GM06990 (cell line): Measurements from ENCODE around the gene CHL1.

Experiments
- DNase-seq: peaks from one replicate; pipeline ENCODE4 v3.0.0-alpha.2; 2011; ENCODE audit not compliant: insufficient read length; ENCODE audit errors: extremely low read depth
- H3K27me3 ChIP-seq: replicated peaks from 2 replicates; pipeline ENCODE4 v1.6.0; 2011; ENCODE audit warnings: low read length; ENCODE audit not compliant: control insufficient read depth, insufficient read depth
- H3K36me3 ChIP-seq: 2 replicates; pipeline ENCODE4 v1.5.1; 2011; ENCODE audit warnings: low read length; ENCODE audit not compliant: control insufficient read depth, insufficient read depth
- H3K4me3 ChIP-seq: replicated peaks from 2 replicates; pipeline ENCODE4 v1.5.1; 2011; ENCODE audit warnings: low read depth, mild to moderate bottlenecking, control low read depth, low read length
- TF ChIP-seq, protein P1 (sequence below): IDR thresholded peaks from 2 replicates; pipeline ENCODE4 v1.5.1; 2011; ENCODE audit warnings: low read length, control low read depth, mild to moderate bottlenecking, inconsistent platforms; ENCODE audit not compliant: insufficient read depth, poor library complexity, severe bottlenecking

CHL1 gene

DNA sequence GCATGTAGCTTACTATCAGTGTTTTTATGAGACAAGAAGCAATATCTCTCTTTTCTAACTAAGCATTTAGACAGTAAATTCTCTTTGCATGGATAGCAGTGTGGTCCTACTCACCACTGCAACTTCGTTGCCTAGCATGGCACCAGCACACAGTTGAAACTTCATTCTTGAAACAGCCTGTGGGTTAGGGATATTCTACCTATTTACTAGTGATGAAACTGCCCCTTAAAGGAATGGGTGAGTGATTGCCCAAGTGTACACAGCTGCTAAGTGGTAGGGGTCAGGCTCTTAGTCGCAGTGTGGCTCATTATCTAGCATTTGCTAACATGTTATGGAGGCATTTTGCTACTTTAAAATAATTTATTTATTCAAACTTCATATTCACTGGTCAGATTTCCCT lies 78.4 kb downstream of the CHL1 start:
- H3K4me3 ChIP-seq, result no peak overlapping the region
- TF ChIP-seq, protein P1, sequence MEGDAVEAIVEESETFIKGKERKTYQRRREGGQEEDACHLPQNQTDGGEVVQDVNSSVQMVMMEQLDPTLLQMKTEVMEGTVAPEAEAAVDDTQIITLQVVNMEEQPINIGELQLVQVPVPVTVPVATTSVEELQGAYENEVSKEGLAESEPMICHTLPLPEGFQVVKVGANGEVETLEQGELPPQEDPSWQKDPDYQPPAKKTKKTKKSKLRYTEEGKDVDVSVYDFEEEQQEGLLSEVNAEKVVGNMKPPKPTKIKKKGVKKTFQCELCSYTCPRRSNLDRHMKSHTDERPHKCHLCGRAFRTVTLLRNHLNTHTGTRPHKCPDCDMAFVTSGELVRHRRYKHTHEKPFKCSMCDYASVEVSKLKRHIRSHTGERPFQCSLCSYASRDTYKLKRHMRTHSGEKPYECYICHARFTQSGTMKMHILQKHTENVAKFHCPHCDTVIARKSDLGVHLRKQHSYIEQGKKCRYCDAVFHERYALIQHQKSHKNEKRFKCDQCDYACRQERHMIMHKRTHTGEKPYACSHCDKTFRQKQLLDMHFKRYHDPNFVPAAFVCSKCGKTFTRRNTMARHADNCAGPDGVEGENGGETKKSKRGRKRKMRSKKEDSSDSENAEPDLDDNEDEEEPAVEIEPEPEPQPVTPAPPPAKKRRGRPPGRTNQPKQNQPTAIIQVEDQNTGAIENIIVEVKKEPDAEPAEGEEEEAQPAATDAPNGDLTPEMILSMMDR, result no peak
- no peaks in the 10 kb centered on the region for H3K27me3 ChIP-seq
- no peaks in the 10 kb centered on the region for H3K36me3 ChIP-seq
- DNase-seq, result no peak

DNA sequence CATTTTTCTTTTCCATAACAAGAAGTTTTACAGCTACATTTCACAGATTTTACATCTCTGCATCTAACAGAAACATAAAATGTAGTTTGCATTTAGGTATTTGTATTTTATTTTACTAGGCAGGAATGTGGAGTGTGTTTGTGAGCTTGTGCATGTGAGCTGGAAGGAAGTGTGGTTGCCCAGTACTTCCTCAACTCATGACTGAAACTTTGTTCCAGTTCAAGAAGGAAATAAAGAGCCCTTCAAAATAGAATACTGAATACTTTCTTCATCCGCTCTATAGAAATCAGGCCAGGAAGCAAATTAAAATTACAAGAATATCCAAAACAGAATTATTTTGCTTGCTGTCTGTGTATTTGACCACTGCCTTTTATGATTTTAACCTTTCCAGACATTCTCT lies 81.3 kb downstream of the CHL1 start:
- TF ChIP-seq, protein P1, result no peak
- H3K4me3 ChIP-seq, result peak overlapping the region; percentile 13; the same call in 1 of the 2 replicates
- H3K27me3 ChIP-seq, result no peaks in the 10 kb centered on the region
- DNase-seq, result no peak
- H3K36me3 ChIP-seq, result no peaks in the 10 kb centered on the region

DNA sequence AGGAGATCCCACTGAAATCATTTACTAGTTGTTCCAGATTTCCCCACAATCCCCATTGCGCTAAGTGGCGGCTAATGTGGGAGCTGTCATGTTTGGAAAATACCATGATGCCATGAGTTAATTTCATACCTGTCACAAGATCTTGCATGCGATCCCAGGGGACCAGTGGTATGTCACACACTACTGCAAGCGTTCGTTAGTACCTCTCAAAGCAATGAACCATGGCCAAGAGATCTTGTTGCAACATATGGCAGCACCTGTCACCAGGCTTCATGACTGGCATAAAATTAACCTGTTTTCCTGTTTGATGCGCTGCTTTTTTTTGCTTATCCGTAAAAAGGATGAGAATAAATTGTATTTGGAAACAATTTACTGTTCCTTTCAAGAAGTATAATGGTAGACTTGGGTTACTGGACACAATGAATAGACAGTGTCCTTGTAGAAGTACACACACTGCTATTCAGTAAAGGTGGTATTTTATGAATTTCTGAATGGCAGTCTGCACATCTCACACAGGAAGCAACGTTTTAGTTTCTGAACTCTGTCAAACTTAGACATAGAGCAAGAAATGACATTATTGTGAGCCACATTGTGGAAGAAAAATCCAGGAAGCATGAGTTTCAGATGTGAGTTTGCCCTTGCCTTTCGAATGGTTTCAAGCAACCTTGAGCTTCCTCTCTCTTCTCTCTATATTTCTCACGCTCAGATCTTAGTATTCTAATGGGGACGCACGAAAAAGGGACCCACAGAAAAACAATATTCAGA lies 81.9 kb downstream of the CHL1 start:
- H3K4me3 ChIP-seq, result peak overlapping the region; percentile 13
- H3K36me3 ChIP-seq, result no peaks in the 10 kb centered on the region
- DNase-seq, result peak; percentile 53
- no peaks in the 10 kb centered on the region for H3K27me3 ChIP-seq
- TF ChIP-seq, protein P1, result no peak

DNA sequence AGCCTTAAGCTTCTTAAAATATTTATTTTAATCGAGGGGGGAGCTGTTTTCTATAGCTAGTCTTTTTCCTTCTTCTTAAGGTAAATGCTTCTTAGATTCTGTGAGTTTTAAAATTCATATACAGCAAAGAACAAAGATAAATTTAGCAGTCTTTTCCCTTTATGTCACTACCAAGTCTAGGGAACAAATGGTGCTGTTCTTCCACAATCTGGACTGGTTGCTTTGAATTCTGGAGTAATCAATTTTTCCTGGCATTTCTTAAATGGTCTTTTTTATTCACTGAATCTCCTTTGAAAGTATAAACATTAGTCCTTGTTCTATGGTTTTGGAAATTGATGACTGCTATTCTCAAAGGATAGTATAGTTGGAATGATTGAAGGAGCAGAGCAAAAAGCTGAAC lies 82.8 kb downstream of the CHL1 start:
- DNase-seq, result no peak
- Histone ChIP-seq H3K27me3 (no peaks in the 10 kb centered on the region), H3K36me3 (no peaks in the 10 kb centered on the region), H3K4me3 (no peak overlapping the region)
- TF ChIP-seq, protein P1, result no peak

DNA sequence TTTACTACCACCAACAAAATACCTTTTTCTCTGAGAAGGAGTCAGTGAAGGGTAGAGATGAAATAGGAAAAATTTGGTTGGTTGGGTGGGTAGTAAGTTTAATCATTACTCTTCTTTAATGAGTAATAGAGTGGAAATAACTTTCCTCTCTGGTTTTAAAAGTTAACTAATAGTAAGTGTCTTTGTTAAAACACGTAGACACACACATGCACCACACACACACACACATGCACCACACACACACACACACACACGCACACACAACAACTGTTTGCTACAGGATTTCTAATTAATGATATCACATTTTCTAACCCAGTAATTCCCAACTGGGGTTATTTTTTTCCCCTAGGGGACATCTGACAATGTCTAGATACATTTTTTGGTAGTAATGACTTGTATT lies 84.1 kb downstream of the CHL1 start:
- H3K27me3 ChIP-seq, result no peaks in the 10 kb centered on the region
- DNase-seq, result no peak
- H3K4me3 ChIP-seq, result no peak overlapping the region
- no peaks in the 10 kb centered on the region for H3K36me3 ChIP-seq
- TF ChIP-seq, protein P1, result no peak
